NCI-H748 (cell line): ENCODE measurements around the gene DSEL.

Experiments used
- DNase-seq: peaks from one replicate; lab custom pipeline; 2025; ENCODE audit not compliant: unreplicated experiment; lab: John Stamatoyannopoulos, UW

DSEL gene

DNA sequence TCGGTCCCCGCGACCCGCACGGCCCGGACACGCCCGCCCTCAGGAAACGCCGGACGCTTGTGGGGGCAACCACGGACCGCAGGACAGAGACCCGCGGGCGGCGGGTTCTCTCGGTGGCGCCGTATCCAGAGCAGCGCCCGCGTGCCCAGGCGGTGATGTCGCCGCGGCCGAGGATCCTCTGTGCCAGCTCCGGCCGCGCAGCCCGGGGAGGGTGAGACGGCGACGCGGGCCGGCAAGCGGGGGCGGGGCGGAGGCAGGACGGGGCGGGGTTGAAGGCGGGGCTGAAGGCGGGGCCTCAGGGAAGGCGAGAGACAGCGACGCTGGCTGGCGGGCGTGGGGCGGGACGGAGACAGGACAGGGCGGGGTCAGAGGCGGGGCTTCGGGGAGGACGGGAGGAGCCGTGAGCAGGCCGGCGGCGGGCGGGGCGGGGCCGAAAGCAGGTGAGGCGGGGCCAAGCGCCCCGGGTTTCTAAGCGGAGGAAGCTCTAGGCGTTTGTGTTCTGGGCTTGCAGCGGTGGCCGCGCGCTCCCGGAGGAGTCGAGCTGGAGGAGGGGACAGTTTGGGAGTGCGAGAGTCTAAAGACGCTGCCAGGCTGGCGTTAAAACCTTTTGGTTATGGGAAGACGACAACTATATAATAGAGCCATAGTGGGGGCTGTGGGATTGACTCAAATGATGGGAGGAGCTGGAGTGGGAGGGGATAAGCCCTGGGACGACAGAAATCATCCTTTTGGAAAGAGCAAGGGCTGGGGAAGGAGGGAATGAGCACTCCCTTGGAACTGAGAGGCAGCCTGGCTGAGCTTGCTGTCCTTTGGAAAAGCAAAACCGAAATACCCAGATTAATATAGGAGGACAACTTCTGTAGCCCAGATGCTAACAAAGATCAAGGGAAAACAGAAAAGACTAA lies at the start of gene DSEL:
Gene DSEL (minus strand): TSS at position 182 of the 905 bp plus-strand sequence. CDS start 2,112 bp downstream, outside the sequence.
- peak; percentile 93 for DNase-seq

DNA sequence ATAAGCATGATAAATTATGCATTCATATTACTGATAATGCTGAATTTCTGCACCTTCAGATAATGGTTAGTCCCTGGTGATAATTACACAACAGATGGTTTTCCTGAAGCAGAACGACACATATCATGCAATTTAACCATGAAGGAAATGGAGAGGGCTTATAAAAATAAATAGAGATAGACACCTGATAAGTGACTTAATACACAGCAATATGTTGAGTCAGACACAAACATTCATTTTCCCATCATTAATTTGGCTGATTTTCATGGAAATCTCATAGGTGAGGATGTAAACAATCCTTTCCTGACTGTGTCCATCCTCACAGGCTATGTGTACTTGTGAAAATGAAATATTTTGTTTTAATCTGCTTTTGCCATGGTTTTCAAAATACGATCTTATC lies 36.9 kb upstream of the DSEL start:
- DNase-seq, result peak; percentile 63

DNA sequence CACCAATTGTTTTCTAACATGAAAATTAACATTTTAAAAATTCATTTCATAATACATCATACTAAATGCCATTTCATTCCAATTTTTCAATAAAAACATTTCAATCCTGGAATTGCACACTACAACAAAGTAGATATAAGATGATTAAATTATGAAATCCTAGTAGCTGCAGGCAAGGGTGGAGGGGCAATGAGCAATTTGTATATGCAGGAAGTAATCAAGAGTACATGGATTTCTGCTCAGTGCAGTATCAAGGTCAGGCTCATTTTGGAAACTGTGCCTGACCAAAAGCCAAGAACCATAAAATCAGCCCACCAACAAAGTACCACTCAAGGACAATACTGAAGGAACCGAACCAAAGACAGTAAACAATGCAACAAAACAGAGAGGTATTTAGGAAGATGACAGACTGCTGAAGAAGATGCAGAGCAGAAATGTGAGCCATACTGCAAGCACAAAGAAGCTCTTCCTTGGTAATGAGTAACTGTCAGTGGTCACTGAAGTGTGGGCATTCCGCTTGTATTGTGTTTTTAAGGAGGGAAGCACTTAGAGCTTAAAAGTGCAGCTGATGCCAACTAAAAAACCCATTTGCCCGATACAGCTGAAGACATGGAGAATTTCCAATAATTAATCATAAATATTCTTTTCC lies 34.5 kb upstream of the DSEL start:
- DNase-seq, result no peak

DNA sequence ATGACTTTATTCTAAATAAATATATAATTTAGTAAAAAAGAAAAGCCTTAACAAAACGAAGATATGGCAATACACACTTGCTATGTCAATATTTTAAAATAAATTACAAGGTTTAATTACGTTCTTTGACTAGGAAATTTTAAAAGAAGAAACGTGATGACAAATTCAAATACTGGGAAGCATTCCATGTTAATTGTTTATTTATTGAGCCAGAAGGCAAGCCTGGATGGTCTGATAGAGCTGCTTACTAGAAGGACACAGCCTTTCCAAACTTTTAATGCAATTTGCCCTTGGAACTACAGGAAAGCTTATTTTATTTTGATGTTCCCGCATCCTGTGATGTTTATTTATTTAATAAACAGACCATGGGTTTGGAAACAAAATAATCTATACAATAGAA lies 33.4 kb upstream of the DSEL start:
- peak; percentile 24 for DNase-seq

DNA sequence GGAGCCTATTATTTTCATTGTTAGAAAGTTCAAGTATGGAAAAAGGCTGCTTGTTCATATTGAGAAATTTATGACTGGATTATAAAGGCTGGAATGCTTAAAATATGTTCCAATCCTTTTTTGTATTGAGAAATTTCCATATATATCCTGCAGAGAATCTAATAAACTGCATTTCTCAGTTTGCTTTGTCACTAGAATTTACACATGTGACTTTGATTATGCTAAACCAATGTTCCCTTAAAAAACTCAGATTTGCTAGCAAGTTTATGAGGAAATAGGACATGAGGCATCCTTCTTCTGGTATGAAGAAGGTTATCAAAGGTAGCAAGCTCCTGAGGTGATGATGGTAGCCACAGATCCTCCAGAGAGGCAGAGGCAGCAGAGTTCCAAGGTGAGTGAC lies 29.2 kb upstream of the DSEL start:
- no peak for DNase-seq

DNA sequence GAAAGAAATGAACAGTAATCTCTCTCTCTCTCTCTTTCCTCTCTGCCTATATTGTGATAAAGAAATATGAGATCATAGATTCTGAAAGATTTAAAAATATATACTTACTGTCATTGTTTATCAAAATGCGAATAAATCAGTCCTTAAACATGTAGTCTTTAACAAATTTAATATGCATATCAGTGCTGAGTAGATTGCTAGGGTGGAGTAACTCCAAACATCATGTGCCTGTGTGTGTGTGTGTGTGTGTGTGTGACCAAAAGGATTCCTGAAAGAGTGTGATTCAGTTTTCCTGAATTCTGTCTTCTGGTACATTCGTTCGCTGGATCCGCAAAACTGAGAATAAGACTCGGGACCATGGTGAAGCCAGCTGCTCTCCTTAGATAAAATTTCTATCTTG lies 24.0 kb upstream of the DSEL start:
- DNase-seq, result no peak

DNA sequence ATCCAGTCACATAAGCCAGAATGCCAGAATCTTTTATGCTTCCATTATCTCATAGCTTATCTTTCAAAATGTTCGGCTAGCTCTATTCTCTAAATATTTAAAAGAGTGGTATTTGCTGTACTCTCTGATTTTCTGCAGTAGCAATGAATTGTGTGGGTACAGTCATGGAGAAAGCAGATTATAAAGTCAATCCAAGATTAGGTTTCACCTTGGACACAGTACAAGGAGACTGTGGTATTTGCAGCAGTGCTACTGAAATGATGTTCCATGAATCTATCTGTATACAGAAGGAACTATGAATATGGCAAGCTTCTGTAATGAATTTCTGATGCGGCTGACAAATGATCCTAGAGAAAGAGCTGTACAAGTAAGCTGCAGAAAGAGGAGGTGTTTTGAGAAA lies 15.4 kb upstream of the DSEL start:
- no peak for DNase-seq

DNA sequence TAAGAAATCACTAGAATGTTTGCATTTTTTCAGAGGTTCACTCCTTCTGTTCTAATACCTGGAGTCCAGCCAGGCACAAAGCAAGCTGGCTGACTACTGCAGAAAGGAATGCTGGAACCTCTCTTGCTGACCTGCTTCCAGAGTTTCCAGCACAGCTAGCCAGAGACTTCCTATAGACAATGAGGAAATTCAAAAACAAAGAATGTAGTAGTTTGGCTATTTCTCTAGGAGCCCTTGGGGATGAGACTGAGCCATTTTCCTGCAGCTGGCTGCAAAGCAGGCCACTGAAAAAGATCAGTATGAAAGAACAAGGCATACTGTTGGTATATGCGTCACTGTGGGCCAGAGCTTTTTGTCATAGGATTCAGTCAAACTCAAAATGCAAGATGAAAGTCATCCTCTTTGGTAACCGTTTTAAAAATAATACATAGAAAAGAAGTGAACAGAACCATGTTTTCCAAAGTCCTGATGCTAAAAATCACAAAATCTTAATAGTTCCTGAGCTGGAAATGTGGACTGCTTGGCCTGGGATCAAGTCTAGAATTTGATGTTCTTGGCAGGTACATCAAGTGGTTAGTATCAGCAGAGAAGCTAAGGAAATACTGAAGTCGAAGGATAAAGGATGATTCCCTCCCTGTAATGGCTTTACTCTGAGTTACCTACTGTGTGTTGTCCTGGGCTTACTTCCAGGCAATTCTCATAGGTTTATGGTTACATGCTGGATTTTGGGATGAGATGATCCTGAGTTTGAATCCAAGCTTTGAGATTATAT lies 9.0 kb upstream of the DSEL start:
- no peak for DNase-seq

DNA sequence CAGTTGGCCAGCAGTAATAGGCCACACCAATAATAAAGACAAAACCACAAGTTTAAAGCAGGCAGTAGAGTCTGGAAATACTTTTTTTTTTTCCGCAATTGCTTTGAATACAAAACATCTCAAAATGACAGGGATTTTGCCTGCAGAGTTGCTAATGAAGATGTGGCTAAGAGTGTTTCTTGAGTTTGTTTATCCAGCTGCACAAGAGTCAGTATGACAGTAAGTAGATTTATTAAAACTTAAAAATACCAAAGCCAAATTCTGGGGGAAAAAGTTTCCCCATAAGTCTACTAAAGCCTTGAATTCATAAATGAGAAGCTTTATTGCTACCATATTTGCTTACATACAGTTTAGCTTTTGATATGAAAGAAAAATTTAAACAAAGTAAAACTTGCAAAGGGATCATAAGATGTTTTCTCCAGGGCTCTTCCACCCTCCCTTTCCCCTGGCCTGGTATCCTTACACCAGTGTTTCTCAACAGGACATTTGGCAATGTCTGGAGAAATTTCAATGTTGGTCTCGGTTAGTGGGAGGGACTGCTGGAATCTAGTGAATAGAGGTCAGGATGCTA lies 3.9 kb upstream of the DSEL start:
- DNase-seq, result no peak

DNA sequence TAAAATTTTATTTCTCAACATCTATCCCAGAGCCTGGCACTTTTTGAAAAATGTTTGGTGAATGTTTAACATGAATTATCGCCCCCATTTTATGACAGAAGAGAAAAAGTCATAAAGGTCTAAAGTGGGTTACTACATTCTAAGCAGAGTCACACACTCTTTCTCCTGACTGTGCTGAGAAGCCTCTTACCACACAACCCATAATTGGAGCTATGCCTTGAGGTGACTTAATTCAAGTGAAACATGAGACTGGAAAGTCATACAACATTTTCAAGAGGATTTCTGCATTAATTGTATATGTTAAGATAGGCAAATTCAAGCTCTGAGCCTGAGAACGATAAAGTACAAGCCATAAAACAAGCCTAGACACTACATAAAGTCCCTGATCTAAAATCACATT lies 3.1 kb upstream of the DSEL start:
- no peak for DNase-seq

DNA sequence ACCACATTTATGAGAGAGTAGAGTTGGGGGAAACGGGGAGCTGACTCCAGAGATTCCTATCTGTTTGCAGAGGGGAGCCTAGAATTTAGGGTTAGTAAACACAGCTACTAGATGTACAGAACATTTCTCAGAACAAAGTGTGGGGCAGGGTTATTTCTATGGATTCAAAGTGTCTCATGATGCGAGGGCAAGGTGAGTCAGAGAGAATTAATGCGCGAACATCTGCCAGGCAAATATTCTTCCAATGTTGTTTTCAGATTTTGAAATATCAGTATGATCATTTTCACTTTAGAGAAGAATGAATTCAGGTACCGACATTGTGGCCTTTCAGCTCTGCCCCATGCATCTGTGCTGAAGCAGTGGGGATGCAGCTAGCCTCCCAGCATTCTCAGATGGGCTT lies 2.0 kb upstream of the DSEL start:
- no peak for DNase-seq

DNA sequence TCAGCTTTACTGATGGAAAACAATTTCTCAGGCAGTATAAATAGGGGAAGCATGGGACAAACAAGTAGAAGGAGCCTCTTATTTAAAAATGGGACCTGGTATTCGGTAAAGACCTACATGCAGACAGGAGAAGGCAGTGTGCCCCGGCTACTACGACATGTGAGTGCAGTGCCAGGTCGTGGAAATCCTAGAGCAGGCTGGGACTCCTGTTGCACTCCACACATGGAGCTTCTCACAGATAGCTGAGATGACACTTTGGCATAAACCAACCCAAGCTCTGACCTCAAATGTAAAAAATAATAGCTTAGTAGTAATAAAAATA lies 885 bp upstream of the DSEL start:
- peak; percentile 73 for DNase-seq

DNA sequence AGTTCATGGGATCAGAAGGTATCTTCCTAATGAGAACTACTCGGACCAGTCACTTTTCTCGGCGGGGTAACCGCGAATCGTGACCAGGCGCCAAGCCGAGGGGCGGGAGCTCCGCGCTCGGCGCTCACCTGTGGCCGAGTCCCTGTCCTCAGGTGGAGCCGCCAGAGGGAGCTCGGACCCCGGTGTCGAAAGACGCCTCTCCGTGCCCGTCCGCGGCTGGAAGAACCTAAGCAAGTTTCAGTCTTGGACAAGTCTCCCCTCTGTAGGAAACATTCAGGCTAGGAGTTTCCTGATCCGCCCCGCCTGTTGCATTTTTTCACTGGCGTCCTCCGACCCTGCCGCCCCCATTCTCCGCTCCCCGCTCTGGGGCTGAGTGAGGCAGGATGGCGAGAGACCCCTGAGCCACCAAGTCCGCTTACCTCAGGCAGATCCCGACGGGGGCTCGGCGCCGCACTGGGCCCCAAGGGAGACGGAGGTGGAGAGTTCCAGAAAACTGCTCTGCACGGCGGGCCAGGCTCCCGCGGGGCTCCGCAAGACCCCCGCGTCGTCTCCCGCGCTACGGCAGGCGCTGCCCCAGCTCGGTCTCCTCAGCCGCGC lies 480 bp downstream of the DSEL start:
- DNase-seq, result peak; percentile 96

DNA sequence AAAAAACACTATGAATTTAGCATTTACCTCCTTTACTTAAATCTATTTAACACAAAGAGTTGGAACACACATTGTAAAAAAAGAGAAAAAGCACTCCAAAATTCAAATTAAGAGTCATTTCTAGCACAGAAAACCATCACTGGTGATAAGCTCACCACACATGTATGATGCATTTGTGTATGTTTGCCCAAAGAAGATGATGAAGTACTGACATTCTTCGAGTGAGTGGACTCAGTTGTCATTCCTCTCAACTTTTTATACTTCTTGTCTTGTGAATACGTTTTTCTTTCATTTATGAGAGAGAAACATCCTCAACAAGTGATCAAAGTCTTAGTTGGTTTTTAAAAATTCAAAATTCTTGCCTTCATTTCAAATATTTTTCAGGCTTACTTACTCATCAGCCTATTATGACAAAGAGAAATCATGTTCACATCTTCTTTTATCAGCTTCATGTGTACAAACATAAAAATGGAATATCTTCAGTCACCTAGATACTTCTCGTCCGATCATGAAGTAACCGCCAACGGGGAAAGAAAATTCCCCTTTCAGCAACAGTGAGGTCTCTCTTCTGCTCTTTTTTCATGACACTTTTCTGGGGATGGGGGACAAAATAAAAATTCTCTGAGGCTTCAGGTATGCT lies 1.5 kb downstream of the DSEL start:
- DNase-seq, result no peak

DNA sequence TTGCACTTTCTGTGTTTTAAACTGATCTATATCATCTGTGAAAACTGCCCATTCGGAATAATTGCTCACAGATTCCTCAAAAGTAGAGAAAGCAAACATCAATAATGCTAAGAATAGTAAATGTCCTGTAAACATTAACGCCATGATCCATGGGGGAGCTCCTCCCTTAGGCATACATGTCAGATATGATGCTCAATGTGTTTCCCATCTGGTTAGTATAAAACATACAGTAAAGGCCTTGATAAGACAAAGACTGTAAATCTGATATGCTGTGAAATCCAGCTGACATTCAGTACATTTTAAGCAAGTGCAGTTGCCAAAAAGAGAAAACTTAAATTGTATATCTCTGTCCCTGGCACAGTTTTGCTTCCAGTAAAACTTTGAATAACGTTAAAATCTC lies 2.1 kb downstream of the DSEL start:
- no peak for DNase-seq

DNA sequence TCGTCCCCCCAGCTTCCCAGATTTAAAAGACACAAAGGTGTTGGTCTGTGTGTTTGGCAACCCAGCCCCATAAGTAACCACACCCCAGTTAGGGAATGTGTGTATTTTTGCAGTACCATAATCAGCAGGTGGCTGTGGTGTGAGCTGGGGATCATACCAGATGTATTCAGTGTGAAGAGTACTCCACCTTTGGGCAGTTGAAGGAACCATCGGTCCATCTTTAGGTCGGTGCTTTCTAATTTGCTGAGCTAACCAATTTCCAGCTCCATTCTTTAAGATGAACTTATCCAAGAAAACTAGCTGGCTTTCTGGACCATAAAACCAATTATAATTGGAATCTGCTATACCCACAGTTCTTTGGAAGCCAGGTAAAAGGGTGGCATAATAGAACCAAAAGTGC lies 3.2 kb downstream of the DSEL start:
- peak; percentile 53 for DNase-seq

DNA sequence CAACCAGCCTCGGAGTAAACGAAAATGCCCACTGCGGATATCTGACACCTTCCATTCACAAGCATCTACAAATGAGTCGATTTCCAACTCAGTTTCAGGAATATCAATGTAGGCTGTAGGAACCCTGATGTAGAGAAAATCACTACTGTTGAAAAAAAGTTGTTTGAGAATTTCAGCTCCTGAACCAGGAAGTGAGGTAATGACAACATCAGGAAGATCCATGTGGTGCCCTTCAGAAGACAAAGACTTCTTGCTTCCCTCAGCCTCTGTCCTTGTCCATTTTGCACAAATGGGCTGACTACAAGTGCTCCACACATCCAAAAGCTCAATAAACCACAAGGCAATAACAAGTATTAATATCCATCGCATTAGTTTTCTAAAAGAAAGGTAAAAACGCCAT lies 4.7 kb downstream of the DSEL start:
- DNase-seq, result no peak

DNA sequence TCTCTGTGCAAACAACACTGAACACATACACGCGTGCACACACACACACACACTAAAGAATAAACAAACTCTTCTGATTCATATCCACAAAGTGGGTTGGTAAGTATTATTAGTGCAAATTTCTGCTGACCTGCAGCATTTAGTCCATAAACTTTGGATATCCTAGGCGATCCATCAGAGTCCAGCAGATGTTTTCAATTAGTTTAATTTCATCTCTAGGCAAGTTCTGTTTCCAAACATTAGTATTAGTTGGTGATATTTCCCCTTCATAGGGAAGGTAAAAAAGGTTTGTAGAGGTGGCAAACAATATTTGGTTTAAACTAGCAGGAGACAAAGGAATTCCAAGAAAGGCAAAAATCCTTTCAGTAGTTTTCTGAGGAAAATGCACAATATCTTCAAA lies 5.7 kb downstream of the DSEL start:
- no peak for DNase-seq

DNA sequence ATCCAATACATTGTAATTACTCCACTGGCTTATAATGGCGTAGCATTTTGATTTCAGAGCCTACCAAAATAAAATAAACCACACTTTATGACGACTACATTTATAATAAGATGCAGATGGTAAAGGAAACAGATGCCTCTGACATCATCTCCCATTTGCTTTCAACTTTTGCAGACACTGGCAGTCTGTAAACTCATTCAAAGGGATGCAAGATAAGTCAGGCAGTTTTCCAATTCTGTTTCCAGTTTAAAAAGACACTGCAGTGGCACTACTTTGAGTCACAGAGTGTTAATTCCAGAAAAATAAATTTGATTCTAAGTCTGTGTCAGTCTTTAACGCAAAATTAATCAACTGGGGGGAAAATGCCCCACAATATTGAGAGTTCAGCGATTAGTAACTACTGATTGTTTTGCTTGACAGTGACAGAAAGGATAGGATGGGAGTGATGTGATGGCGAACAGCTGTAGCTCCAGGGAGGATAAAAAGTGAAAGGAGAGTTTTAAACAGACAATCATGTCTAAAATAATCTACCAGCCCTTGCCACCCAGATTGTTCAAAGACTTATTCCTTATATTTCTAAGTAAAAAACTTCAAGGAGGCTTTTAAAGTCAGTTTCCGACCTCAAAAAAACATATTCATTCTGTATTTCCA lies 6.7 kb downstream of the DSEL start:
- DNase-seq, result no peak

DNA sequence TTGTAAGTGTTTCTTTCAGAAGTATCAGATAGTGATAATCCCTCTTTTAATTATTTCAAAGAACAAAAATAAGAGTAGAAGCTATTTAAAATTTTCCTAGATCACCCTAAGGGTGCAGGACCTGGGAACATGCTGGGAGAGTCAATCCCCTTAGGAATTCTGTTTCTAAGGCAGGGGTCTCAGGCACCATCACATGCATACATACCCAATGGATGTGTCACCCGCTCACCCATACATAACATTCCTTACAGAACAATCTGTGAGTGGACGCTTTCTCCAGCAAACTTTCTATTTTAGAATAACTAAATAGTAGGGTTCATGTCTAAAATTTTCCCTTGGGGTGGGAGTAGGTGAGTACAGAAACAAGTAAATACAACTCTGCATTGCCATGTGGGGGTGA lies 8.4 kb downstream of the DSEL start:
- DNase-seq, result no peak
